Adrenal gland (tissue), 12 donors: Measurements from ENCODE around the gene DOK3. TPM values are rescaled to one million over a fixed set of nuclear protein-coding genes. Genes with fewer than 3 reads are reported as not detected.
A peak's percentile ranks its signal among the peaks of the same experiment; 100 is the strongest.

Experiments used
- DNase-seq, 7 donors: peaks; one replicate each; pipeline ENCODE4 v3.0.0-alpha.2; 2019 to 2020
- H3K27ac ChIP-seq, 5 donors: fragments of 200-600 bp; sonication (generic) in 4 of 5; 1 replicate in 3 of 5; 2 replicates in 2 of 5; pipeline versions ENCODE4 v1.5.1 to v1.8.0; 2016 to 2020; ENCODE audit warnings: mild to moderate bottlenecking in 1 of 5
- H3K27me3 ChIP-seq: fragments of 200-600 bp; 2 replicates; pipeline ENCODE4 v1.8.0; 2021
- H3K36me3 ChIP-seq, 2 donors: fragments of 200-600 bp; replicated peaks in 1 of 2; 1 replicate in 1 of 2; 2 replicates in 1 of 2; pipeline versions ENCODE4 v1.5.1 to v1.8.0; 2018 to 2022
- H3K4me1 ChIP-seq, 2 donors: fragments of 200-600 bp; replicated peaks in 1 of 2; 1 replicate in 1 of 2; 2 replicates in 1 of 2; pipeline versions ENCODE4 v1.5.1 to v1.8.0; 2018 to 2021
- H3K4me3 ChIP-seq, 4 donors: fragments of 200-600 bp; sonication (generic) in 3 of 4; one replicate each; pipeline ENCODE4 v1.5.1; 2016 to 2018
- H3K9me3 ChIP-seq, 3 donors: fragments of 200-600 bp; sonication (generic) in 1 of 3; replicated peaks in 1 of 3; 1 replicate in 2 of 3; 2 replicates in 1 of 3; pipeline versions ENCODE4 v1.5.1 to v1.8.0; 2016 to 2021
- CTCF ChIP-seq, 6 experiments: fragments of 450-650 bp in 4 of 6; fragments of 200-600 bp in 2 of 6; sonication (generic) in 1 of 6; IDR thresholded peaks; 1 replicate in 5 of 6; 2 replicates in 1 of 6; pipeline versions ENCODE4 v1.5.1 to v1.8.0; 2016 to 2021; ENCODE audit warnings: antibody characterized with exemption in 6 of 6, mild to moderate bottlenecking in 2 of 6, moderate library complexity in 1 of 6
- POLR2A ChIP-seq, 2 donors: fragments of 450-650 bp; IDR thresholded peaks; one replicate each; pipeline ENCODE4 v1.6.1; 2017; ENCODE audit warnings: antibody characterized with exemption in 2 of 2, mild to moderate bottlenecking in 2 of 2, moderate library complexity in 1 of 2
- WGBS, 4 donors: extraction: QIAGEN DNeasy Blood & Tissue Kit in 2 of 4; methylation state at CpG; one replicate each; pipeline versions ENCODE4 v1.1.5 to v1.1.7; 2013 to 2017; 5-methylcytosine and 5-hydroxymethylcytosine counted together
- intact Hi-C, 2 donors: fragments of 100-400 bp; cut with DNase I; formaldehyde crosslinking; loops; one replicate each; pipeline versions ENCODE4 v1.14.1 to v1.15.0; 2022 to 2023
- polyA plus RNA-seq, 3 donors: library from polyadenylated mRNA; stranded (reverse); fragments of 200-250 nt in 2 of 3; fragments of 350-450 nt in 1 of 3; fragmentation: Illumina TruSeq in 1 of 3; extraction: RNeasy Lipid Tissue Mini Kit (QIAGEN cat#74804) in 1 of 3; gene quantifications; one replicate each; pipeline ENCODE4 v1.2.3, GENCODE V29; 2013 to 2014
- total RNA-seq, 9 donors: library from RNA; depleted of rRNA in 4 of 9; stranded (reverse); fragments of >200 nt in 4 of 9; fragments of 120-200 nt in 1 of 9; fragmentation: NEBNext Ultra II Directional in 1 of 9; extraction: Animal tissue kit (Norgen Biotek cat#: 25700) in 1 of 9; gene quantifications; one replicate each; pipeline versions ENCODE4 v1.1.0 to v1.2.4, GENCODE V29; 2013 to 2023
- donor health status: healthy with polysubstance abuse.
- donor health status: Bipolar disorder and iron deficiency.
- donor health status: DM: yes; HTN: yes; CAD: no.
- donor health status: DM: no; HTN: no; CAD: no.
- donor health status: DM: no; HTN: no; CAD: no.
- donor health status: DM: yes; HTN: yes; CAD: no.

Gene DOK3
- total and polyA plus RNA-seq, 12 donors = 1.5 to 49.1 (median 11.3) TPM

DNA sequence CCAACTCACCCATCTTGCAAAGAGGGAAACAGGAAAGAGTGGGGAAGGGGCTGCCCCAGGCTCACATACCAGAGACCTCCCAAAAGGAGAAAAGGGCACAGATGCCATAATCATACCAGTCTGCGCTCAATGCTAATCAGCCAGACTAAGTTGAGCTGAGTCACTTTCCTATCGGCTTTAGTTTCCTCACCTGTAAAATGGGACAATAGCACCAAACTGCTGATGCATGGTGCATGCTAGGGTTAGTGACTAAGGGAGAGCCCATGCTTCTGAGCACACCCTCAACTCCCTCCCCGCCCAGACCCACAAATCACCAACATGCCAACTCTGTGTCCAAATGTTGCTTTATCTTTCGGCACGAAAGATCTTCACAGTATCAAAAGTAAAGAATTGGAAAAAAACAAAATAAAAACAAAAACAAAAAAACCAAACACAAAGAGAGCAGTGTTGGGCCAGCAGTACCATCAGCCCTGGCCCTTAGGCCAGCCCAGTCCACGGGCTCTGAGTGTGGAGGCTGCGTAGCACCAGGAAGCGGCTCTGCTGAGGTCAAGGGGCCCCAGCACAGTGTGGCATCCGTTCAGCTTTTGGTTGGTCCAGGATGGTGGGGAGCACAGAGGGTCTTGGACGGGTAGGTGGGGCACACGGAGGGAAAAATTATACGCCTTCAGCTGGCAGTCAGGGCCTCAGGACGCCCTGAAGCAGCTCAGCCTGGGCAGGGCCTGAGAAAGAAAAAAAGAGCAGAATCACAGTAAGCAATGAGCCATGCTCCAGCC lies 10.0 kb upstream of the DOK3 start:
- 77 to 90% (median 81%) methylated on average over 12 to 13 of the region's 13 CpGs for WGBS, 4 donors
- H3K4me1 ChIP-seq = peaks cover 11 to 19% of the 10 kb centered on the region in 2 donors
- H3K27me3 ChIP-seq = no peaks in the 10 kb centered on the region
- H3K9me3 ChIP-seq = no peaks in the 10 kb centered on the region
- H3K36me3 ChIP-seq = peaks cover 0 to 58% of the 10 kb centered on the region in 2 donors
- no peak overlapping the region for H3K4me3 ChIP-seq
- no peak overlapping the region for H3K27ac ChIP-seq
- DNase-seq = no peak
- intact Hi-C loops = no loop called here
- no peak for TF ChIP-seq POLR2A (IDR thresholded peaks at IDR 0.05)
- no peak for TF ChIP-seq CTCF (IDR thresholded peaks at IDR 0.05)

GRCh38 chr5:177516601-177517568 lies 7.3 kb upstream of the DOK3 start, which contains the start of gene DDX41:
Gene DDX41, minus strand, starts transcription at chr5:177516961. Its CDS starts 16 bp downstream, at chr5:177516945.
- Histone ChIP-seq H3K4me1 (peaks cover 11 to 19% of the 10 kb centered on the region in 2 donors), H3K9me3 (no peaks in the 10 kb centered on the region), H3K27ac (peak within 1 kb of the TSS; percentile 54 to 94 (median 76)), H3K27me3 (no peaks in the 10 kb centered on the region), H3K4me3 (peak within 1 kb of the TSS; percentile 13 to 85 (median 83)), H3K36me3 (peaks cover 0 to 66% of the 10 kb centered on the region in 2 donors)
- intact Hi-C loops = no loop called here
- WGBS, 4 donors = 0% methylated on average over 31 to 96 of the region's 96 CpGs
- TF ChIP-seq POLR2A (IDR thresholded peaks at IDR 0.05) = peak; percentile 34 to 66
- TF ChIP-seq CTCF (IDR thresholded peaks at IDR 0.05) = peak in 1 of 6 experiments; percentile 28
- peak; percentile 97 to 99 (median 99) for DNase-seq

DNA sequence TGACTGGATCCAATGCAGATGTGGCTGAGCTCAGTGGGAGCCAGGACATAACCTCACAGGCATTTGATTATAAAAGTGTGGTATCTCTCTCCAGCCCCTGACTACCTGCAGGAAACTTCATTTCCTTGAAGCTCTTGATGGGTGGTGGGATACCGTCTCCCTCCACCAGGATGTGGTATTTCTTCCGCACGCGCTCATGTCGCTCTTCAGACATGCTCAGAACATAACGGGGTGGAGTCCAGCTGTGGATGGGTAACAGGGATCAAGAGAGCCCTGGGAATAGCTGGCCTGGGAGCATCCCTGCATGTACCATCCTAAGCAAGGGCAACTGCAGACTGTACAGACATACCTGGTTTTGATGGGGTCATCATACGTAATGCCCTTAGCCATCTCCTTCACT lies 6.0 kb upstream of the DOK3 start:
- Histone ChIP-seq H3K9me3 (no peaks in the 10 kb centered on the region), H3K4me3 (peak overlapping the region in 1 of 4 donors; percentile 85), H3K36me3 (peaks cover 0 to 66% of the 10 kb centered on the region in 2 donors), H3K4me1 (peaks cover 11 to 19% of the 10 kb centered on the region in 2 donors), H3K27ac (no peak overlapping the region), H3K27me3 (no peaks in the 10 kb centered on the region)
- TF ChIP-seq CTCF (IDR thresholded peaks at IDR 0.05) (no peak), POLR2A (IDR thresholded peaks at IDR 0.05) (no peak)
- 82 to 96% (median 86%) methylated on average over 6 to 7 of the region's 7 CpGs for WGBS, 4 donors
- DNase-seq = no peak
- intact Hi-C loops = no loop called here

DNA sequence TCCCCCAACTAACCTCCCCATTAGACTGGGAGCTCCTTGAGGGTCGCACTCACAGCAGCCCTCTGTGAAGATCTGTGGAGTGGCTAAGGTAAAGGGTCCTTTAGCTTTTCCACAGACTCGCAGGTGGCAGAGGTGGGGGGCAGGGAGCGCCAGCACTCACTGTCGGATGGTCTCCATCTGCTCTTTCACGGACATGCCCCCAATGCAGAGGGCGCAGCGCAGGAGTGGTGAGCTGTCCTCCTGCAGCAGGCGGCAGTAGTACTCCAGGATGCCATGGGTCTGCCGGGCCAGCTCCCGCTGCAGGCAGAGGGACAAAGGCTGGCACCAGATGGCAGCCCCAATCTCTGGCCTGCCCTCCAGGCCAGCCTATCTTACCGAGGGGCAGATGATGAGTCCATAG lies 4.9 kb upstream of the DOK3 start:
- Histone ChIP-seq H3K27ac (no peak overlapping the region), H3K36me3 (peaks cover 0 to 57% of the 10 kb centered on the region in 2 donors), H3K4me1 (peaks cover 11 to 19% of the 10 kb centered on the region in 2 donors), H3K9me3 (no peaks in the 10 kb centered on the region), H3K4me3 (no peak overlapping the region), H3K27me3 (no peaks in the 10 kb centered on the region)
- no peak for DNase-seq
- intact Hi-C loops = no loop called here
- no peak for TF ChIP-seq POLR2A (IDR thresholded peaks at IDR 0.05)
- no peak for TF ChIP-seq CTCF (IDR thresholded peaks at IDR 0.05)
- 88 to 100% (median 90%) methylated on average over 1 to 11 of the region's 11 CpGs for WGBS, 4 donors
